ENCODE results near the gene CCDC191. TPM values are rescaled to one million over a fixed set of nuclear protein-coding genes. Genes with fewer than 3 reads are reported as not detected.

CCDC191 gene
- polyA plus RNA-seq, 1 donor (not counting 4 experiments of a cell fraction or from before 2014, with no cell fraction given) = 3.6 TPM

- no peaks in the 10 kb centered on the region for H3K9me1 ChIP-seq (ENCODE audit: control insufficient read depth, extremely low read depth, insufficient read depth, low read length)
- no peak overlapping the region for H3K4me3 ChIP-seq (ENCODE audit: control insufficient read depth in 2 of 3, extremely low read depth in 1 of 3, insufficient read depth in 2 of 3, low read depth in 1 of 3, low read length in 3 of 3)
- DNase-seq (ENCODE audit: low read depth, low spot score) (no peak), FAIRE-seq (no peak)
- H3K9me3 ChIP-seq (ENCODE audit: control insufficient read depth, low read depth, low read length) = no peaks in the 10 kb centered on the region
- no peak overlapping the region for H3K9ac ChIP-seq (ENCODE audit: control insufficient read depth, extremely low read depth, insufficient read depth, low read length)
- H3K27ac ChIP-seq (ENCODE audit: control insufficient read depth, insufficient read depth, low read length) = no peak overlapping the region
- H4K20me1 ChIP-seq (ENCODE audit: control insufficient read depth, extremely low read depth, insufficient read depth, low read length) = no peaks in the 10 kb centered on the region
- dilution Hi-C loops (cut with MboI; ENCODE audit: extremely low pct_ligation_motif_present, low sequenced_read_pairs) = no loop called here
- H3K4me2 ChIP-seq (ENCODE audit: control insufficient read depth, extremely low read depth, insufficient read depth, low read depth, low read length) = no peak overlapping the region
- no peaks in the 10 kb centered on the region for H3K4me1 ChIP-seq (ENCODE audit: control insufficient read depth, extremely low read depth, insufficient read depth, low read length)
- no peaks in the 10 kb centered on the region for H3K27me3 ChIP-seq (ENCODE audit: control insufficient read depth, extremely low read depth, insufficient read depth, low read length)
- no peak for TF ChIP-seq CTCF (optimal IDR thresholded peaks at IDR 0.05 in 1 of 3, IDR thresholded peaks at IDR 0.05 in 1 of 3, conservative IDR thresholded peaks at IDR 0.05 in 1 of 3; ENCODE audit: extremely low read depth in 1 of 3, insufficient read depth in 2 of 3, low read length in 3 of 3)
- TF ChIP-seq EZH2 (IDR thresholded peaks at IDR 0.05; ENCODE audit: low read length) = no peak
- peaks cover 0 to 3% of the 10 kb centered on the region in 2 experiments for H3K36me3 ChIP-seq (ENCODE audit: control insufficient read depth in 2 of 2, extremely low read depth in 1 of 2, insufficient read depth in 2 of 2, low read length in 2 of 2)
- H2AFZ ChIP-seq (ENCODE audit: control insufficient read depth, low read length) = no peak overlapping the region
- no peaks in the 10 kb centered on the region for H3K79me2 ChIP-seq (ENCODE audit: control insufficient read depth, insufficient read depth, low read length)
Observed at GRCh38 chr3:114033721-114034120, 22.6 kb downstream of the CCDC191 start.

- Histone ChIP-seq H3K9ac (ENCODE audit: control insufficient read depth, extremely low read depth, insufficient read depth, low read length) (no peak overlapping the region), H3K4me2 (ENCODE audit: control insufficient read depth, extremely low read depth, insufficient read depth, low read depth, low read length) (no peak overlapping the region), H2AFZ (ENCODE audit: control insufficient read depth, low read length) (no peak overlapping the region), H3K4me1 (ENCODE audit: control insufficient read depth, extremely low read depth, insufficient read depth, low read length) (no peaks in the 10 kb centered on the region), H3K36me3 (ENCODE audit: control insufficient read depth in 2 of 2, extremely low read depth in 1 of 2, insufficient read depth in 2 of 2, low read length in 2 of 2) (no peaks in the 10 kb centered on the region), H3K4me3 (ENCODE audit: control insufficient read depth in 2 of 3, extremely low read depth in 1 of 3, insufficient read depth in 2 of 3, low read depth in 1 of 3, low read length in 3 of 3) (no peak overlapping the region), H3K9me1 (ENCODE audit: control insufficient read depth, extremely low read depth, insufficient read depth, low read length) (no peaks in the 10 kb centered on the region), H3K27ac (ENCODE audit: control insufficient read depth, insufficient read depth, low read length) (no peak overlapping the region), H3K9me3 (ENCODE audit: control insufficient read depth, low read depth, low read length) (no peaks in the 10 kb centered on the region), H3K79me2 (ENCODE audit: control insufficient read depth, insufficient read depth, low read length) (no peaks in the 10 kb centered on the region), H3K27me3 (ENCODE audit: control insufficient read depth, extremely low read depth, insufficient read depth, low read length) (no peaks in the 10 kb centered on the region), H4K20me1 (ENCODE audit: control insufficient read depth, extremely low read depth, insufficient read depth, low read length) (no peaks in the 10 kb centered on the region)
- dilution Hi-C loops (cut with MboI; ENCODE audit: extremely low pct_ligation_motif_present, low sequenced_read_pairs) = no loop called here
- no peak for FAIRE-seq
- DNase-seq (ENCODE audit: low read depth, low spot score) = no peak
- TF ChIP-seq CTCF (optimal IDR thresholded peaks at IDR 0.05 in 1 of 3, IDR thresholded peaks at IDR 0.05 in 1 of 3, conservative IDR thresholded peaks at IDR 0.05 in 1 of 3; ENCODE audit: extremely low read depth in 1 of 3, insufficient read depth in 2 of 3, low read length in 3 of 3) (no peak), EZH2 (IDR thresholded peaks at IDR 0.05; ENCODE audit: low read length) (no peak)
Observed at GRCh38 chr3:114026331-114026730, 30.0 kb downstream of the CCDC191 start.

Measured in keratinocyte (primary cell).